ENCODE results near the gene SLC2A6.

- TF ChIP-seq CTCF (IDR thresholded peaks at IDR 0.05) (no peak), EP300 (IDR thresholded peaks at IDR 0.05; ENCODE audit: low read depth) (no peak), POLR2A (IDR thresholded peaks at IDR 0.05) (no peak), POLR2AphosphoS5 (IDR thresholded peaks at IDR 0.05) (no peak)
Measured at GRCh38 chr9:133524679-133525228, 45.9 kb upstream of the SLC2A6 start, which contains the start of gene MYMK.
